Keratinocyte (primary cell): ENCODE measurements around the gene DLG1. TPM values are rescaled to one million over a fixed set of nuclear protein-coding genes. Genes with fewer than 3 reads are reported as not detected.

Experiments
- DNase-seq: peaks from one replicate; pipeline ENCODE4 v3.0.0-alpha.2; 2011; ENCODE audit warnings: low read depth, missing footprints, low spot score
- FAIRE-seq: peaks from 2 replicates; lab custom pipeline; 2011; peaks lifted over from hg19 to GRCh38; lab: Jason Lieb, UNC
- H2AFZ ChIP-seq: 2 replicates; pipeline ENCODE4 v1.6.0; 2012; ENCODE audit warnings: low read length, control low read depth, inconsistent platforms; ENCODE audit not compliant: control insufficient read depth
- H3K27ac ChIP-seq: 2 replicates; pipeline ENCODE4 v1.5.1; 2011; ENCODE audit warnings: low read length; ENCODE audit not compliant: control insufficient read depth, insufficient read depth
- H3K27me3 ChIP-seq: 3 replicates; pipeline ENCODE4 v1.6.0; 2011; ENCODE audit warnings: low read length; ENCODE audit not compliant: control insufficient read depth, insufficient read depth; ENCODE audit errors: extremely low read depth
- H3K36me3 ChIP-seq, 2 experiments: 2 replicates in 1 of 2; 3 replicates in 1 of 2; pipeline ENCODE4 v1.5.1; 2011; ENCODE audit warnings: low read length in 2 of 2, mild to moderate bottlenecking in 1 of 2; ENCODE audit not compliant: control insufficient read depth in 2 of 2, insufficient read depth in 2 of 2; ENCODE audit errors: extremely low read depth in 1 of 2
- H3K4me1 ChIP-seq: 3 replicates; pipeline ENCODE4 v1.5.1; 2011; ENCODE audit warnings: low read length; ENCODE audit not compliant: control insufficient read depth, insufficient read depth; ENCODE audit errors: extremely low read depth
- H3K4me2 ChIP-seq: 3 replicates; pipeline ENCODE4 v1.6.0; 2011; ENCODE audit warnings: low read depth, low read length; ENCODE audit not compliant: control insufficient read depth, insufficient read depth; ENCODE audit errors: extremely low read depth
- H3K4me3 ChIP-seq, 3 experiments: fragments of 200-600 bp in 1 of 3; sonication (generic) in 1 of 3; 2 replicates in 2 of 3; 3 replicates in 1 of 3; pipeline ENCODE4 v1.5.1; 2011 to 2016; ENCODE audit warnings: low read length in 3 of 3, mild to moderate bottlenecking in 3 of 3, control low read depth in 2 of 3, inconsistent platforms in 1 of 3, low read depth in 1 of 3, mixed read lengths in 1 of 3, mixed run types in 1 of 3, moderate library complexity in 1 of 3; ENCODE audit not compliant: control insufficient read depth in 2 of 3, insufficient read depth in 2 of 3; ENCODE audit errors: extremely low read depth in 1 of 3
- H3K79me2 ChIP-seq: 2 replicates; pipeline ENCODE4 v1.6.0; 2012; ENCODE audit warnings: low read length; ENCODE audit not compliant: control insufficient read depth, insufficient read depth
- H3K9ac ChIP-seq: 3 replicates; pipeline ENCODE4 v1.6.0; 2011; ENCODE audit warnings: low read length; ENCODE audit not compliant: control insufficient read depth, insufficient read depth; ENCODE audit errors: extremely low read depth
- H3K9me1 ChIP-seq: 3 replicates; pipeline ENCODE4 v1.6.0; 2011; ENCODE audit warnings: low read length; ENCODE audit not compliant: control insufficient read depth, insufficient read depth; ENCODE audit errors: extremely low read depth
- H3K9me3 ChIP-seq: 2 replicates; pipeline ENCODE4 v1.5.1; 2012; ENCODE audit warnings: low read depth, low read length; ENCODE audit not compliant: control insufficient read depth
- H4K20me1 ChIP-seq: 3 replicates; pipeline ENCODE4 v1.6.0; 2011; ENCODE audit warnings: low read length; ENCODE audit not compliant: control insufficient read depth, insufficient read depth; ENCODE audit errors: extremely low read depth
- EZH2 ChIP-seq: IDR thresholded peaks from one replicate; pipeline ENCODE4 v1.6.1; 2012; ENCODE audit warnings: inconsistent platforms, mild to moderate bottlenecking, low read length, moderate library complexity
- dilution Hi-C: fragments of 300-500 bp; cut with MboI; formaldehyde crosslinking; loops from one replicate; pipeline ENCODE4 v1.7.0; 2020; ENCODE audit warnings: low sequenced_read_pairs; ENCODE audit not compliant: extremely low pct_ligation_motif_present
- polyA plus RNA-seq, 5 experiments: library from polyadenylated mRNA; depleted of rRNA in 3 of 5; stranded (reverse) in 3 of 5; stranded (forward) in 1 of 5; unstranded in 1 of 5; fragments of >200 nt; gene quantifications; 1 replicate in 1 of 5; 2 replicates in 3 of 5; 3 replicates in 1 of 5; pipeline versions ENCODE4 v1.2.1 to v1.2.3, GENCODE V29; 2011 to 2012; ENCODE audit warnings: missing spikeins in 2 of 5, low read depth in 1 of 5, low replicate concordance in 1 of 5
- TF ChIP-seq, protein P1 (sequence below), 3 experiments: IDR thresholded peaks in 1 of 3; conservative IDR thresholded peaks in 1 of 3; optimal IDR thresholded peaks in 1 of 3; 2 replicates in 2 of 3; 3 replicates in 1 of 3; pipeline versions ENCODE3 to v1.5.1; 2011; ENCODE audit warnings: low read length in 3 of 3, mild to moderate bottlenecking in 3 of 3, moderate library complexity in 2 of 3, control low read depth in 1 of 3, inconsistent platforms in 1 of 3; ENCODE audit not compliant: insufficient read depth in 2 of 3; ENCODE audit errors: extremely low read depth in 1 of 3

Gene DLG1
- polyA plus RNA-seq, 1 donor (not counting 4 experiments of a cell fraction or from before 2014, with no cell fraction given) = 139 TPM

DNA sequence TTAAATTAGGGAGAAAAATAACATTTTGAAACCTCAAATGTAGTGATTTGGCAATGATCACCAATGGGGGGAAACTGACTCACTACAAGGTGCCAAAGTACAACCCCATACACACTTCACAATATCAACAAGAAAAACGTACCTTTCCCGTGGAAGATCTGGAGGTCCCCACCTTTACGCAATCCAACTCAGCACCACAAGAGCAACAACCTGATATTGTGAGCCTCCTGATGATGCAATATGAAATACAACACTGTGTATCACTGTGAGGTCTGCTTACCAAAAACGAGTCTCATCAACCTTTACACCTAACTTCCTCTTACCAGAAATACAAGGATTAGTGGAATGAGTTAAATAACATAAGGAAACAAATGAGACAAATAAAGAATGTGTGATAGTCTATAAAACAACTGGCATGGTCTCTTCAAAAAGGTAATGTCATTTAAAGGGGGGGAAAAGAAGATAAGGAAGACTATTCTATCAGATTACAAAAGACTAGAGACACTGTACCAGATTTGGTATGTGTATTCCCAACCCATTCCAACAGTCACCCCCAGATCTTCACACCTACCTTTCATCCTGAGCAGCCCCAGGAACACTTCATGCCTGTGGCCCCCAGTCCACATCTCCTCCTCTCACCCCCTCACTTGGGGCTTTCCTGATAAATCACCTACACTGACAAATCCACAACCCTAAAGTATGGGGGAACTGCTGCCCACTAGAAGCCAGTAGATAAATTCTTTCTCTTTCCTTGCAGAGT, 27.7 kb downstream of the DLG1 start:
- Histone ChIP-seq H3K9ac (no peak overlapping the region), H3K4me2 (no peak overlapping the region), H3K4me3 (no peak overlapping the region), H3K4me1 (peaks cover 13% of the 10 kb centered on the region), H3K27ac (peak overlapping the region; percentile 26), H3K9me3 (no peaks in the 10 kb centered on the region), H3K9me1 (peaks cover 3% of the 10 kb centered on the region), H2AFZ (no peak overlapping the region), H3K27me3 (no peaks in the 10 kb centered on the region), H4K20me1 (peaks cover 25% of the 10 kb centered on the region), H3K36me3 (peaks cover 11 to 22% of the 10 kb centered on the region in 2 experiments), H3K79me2 (peaks cover 99% of the 10 kb centered on the region)
- dilution Hi-C loops = no loop called here
- FAIRE-seq = peak; percentile 52
- TF ChIP-seq, protein P1, sequence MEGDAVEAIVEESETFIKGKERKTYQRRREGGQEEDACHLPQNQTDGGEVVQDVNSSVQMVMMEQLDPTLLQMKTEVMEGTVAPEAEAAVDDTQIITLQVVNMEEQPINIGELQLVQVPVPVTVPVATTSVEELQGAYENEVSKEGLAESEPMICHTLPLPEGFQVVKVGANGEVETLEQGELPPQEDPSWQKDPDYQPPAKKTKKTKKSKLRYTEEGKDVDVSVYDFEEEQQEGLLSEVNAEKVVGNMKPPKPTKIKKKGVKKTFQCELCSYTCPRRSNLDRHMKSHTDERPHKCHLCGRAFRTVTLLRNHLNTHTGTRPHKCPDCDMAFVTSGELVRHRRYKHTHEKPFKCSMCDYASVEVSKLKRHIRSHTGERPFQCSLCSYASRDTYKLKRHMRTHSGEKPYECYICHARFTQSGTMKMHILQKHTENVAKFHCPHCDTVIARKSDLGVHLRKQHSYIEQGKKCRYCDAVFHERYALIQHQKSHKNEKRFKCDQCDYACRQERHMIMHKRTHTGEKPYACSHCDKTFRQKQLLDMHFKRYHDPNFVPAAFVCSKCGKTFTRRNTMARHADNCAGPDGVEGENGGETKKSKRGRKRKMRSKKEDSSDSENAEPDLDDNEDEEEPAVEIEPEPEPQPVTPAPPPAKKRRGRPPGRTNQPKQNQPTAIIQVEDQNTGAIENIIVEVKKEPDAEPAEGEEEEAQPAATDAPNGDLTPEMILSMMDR (optimal IDR thresholded peaks at IDR 0.05 in 1 of 3, IDR thresholded peaks at IDR 0.05 in 1 of 3, conservative IDR thresholded peaks at IDR 0.05 in 1 of 3; ENCODE audit: extremely low read depth in 1 of 3, insufficient read depth in 2 of 3, low read length in 3 of 3) = no peak
- no peak for TF ChIP-seq EZH2
- DNase-seq = no peak

DNA sequence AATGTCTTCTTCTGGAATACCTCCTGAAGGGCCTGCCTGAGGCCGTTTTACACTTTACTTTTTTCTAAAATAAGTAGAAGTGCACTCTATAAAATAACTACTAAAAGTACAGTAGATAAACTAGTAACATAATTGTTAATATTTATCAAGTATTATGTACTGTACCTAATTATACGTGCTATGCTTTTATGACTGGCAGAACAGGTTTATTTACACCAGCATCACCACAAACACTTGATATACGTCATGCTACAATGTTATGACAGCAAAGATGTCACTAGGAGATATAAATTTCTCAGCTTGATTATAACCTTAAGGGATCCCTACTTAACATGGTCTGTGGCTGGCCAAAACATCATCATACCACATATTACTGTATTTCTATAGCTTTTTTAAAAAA, 29.4 kb downstream of the DLG1 start:
- Histone ChIP-seq H3K4me1 (peaks cover 13% of the 10 kb centered on the region), H3K27me3 (no peaks in the 10 kb centered on the region), H3K79me2 (peaks cover 99% of the 10 kb centered on the region), H2AFZ (no peak overlapping the region), H3K36me3 (peaks cover 9 to 22% of the 10 kb centered on the region in 2 experiments), H3K9ac (no peak overlapping the region), H3K9me1 (peaks cover 3% of the 10 kb centered on the region), H3K4me3 (no peak overlapping the region), H4K20me1 (peaks cover 20% of the 10 kb centered on the region), H3K27ac (no peak overlapping the region), H3K9me3 (no peaks in the 10 kb centered on the region), H3K4me2 (no peak overlapping the region)
- dilution Hi-C loops = loop anchor here (10.0 kb wide), 1 partner anchor 106 kb away; no protein-coding TSS in a partner anchor
- FAIRE-seq (no peak), DNase-seq (no peak)
- TF ChIP-seq, protein P1 (optimal IDR thresholded peaks at IDR 0.05 in 1 of 3, IDR thresholded peaks at IDR 0.05 in 1 of 3, conservative IDR thresholded peaks at IDR 0.05 in 1 of 3; ENCODE audit: extremely low read depth in 1 of 3, insufficient read depth in 2 of 3, low read length in 3 of 3) = no peak
- TF ChIP-seq EZH2 = no peak
